ENCODE results near the gene OR51D1.

The OR51D1 gene

GRCh38 chr11:4636962-4637661, at the start of gene OR51D1:
TSS of gene OR51D1 (plus strand) at chr11:4637477. CDS start at chr11:4639791, 2,314 bp downstream.
- in situ Hi-C loops (cut with MboI; ENCODE audit: low sequenced_read_pairs) = no loop called here

- in situ Hi-C loops (cut with MboI; ENCODE audit: low sequenced_read_pairs) = no loop called here
Observed at GRCh38 chr11:4589017-4589416, 48.3 kb upstream of the OR51D1 start.

GRCh38 chr11:4593739-4594138, 43.5 kb upstream of the OR51D1 start, which contains the start of gene OR52I1:
TSS of gene OR52I1 (plus strand) at chr11:4594039. CDS start at chr11:4594039, 0 bp downstream.
- in situ Hi-C loops (cut with MboI; ENCODE audit: low sequenced_read_pairs) = no loop called here

- in situ Hi-C loops (cut with MboI; ENCODE audit: low sequenced_read_pairs) = no loop called here
Observed at GRCh38 chr11:4605057-4605456, 32.2 kb upstream of the OR51D1 start.

- in situ Hi-C loops (cut with MboI; ENCODE audit: low sequenced_read_pairs) = no loop called here
Observed at GRCh38 chr11:4606231-4607015, 30.9 kb upstream of the OR51D1 start.

- in situ Hi-C loops (cut with MboI; ENCODE audit: low sequenced_read_pairs) = no loop called here
Observed at GRCh38 chr11:4607096-4607495, 30.2 kb upstream of the OR51D1 start.

GRCh38 chr11:4607781-4608666, 29.3 kb upstream of the OR51D1 start, which contains the start of gene TRIM68:
TSS of gene TRIM68 (minus strand) at chr11:4608231. CDS start at chr11:4605504, 2,727 bp downstream.
- in situ Hi-C loops (cut with MboI; ENCODE audit: low sequenced_read_pairs) = no loop called here

- in situ Hi-C loops (cut with MboI; ENCODE audit: low sequenced_read_pairs) = no loop called here
Observed at GRCh38 chr11:4610258-4610935, 26.9 kb upstream of the OR51D1 start.

- in situ Hi-C loops (cut with MboI; ENCODE audit: low sequenced_read_pairs) = no loop called here
Observed at GRCh38 chr11:4611986-4612385, 25.3 kb upstream of the OR51D1 start.

- in situ Hi-C loops (cut with MboI; ENCODE audit: low sequenced_read_pairs) = no loop called here
Observed at GRCh38 chr11:4615856-4616444, 21.3 kb upstream of the OR51D1 start.

- in situ Hi-C loops (cut with MboI; ENCODE audit: low sequenced_read_pairs) = no loop called here
Observed at GRCh38 chr11:4619514-4619913, 17.8 kb upstream of the OR51D1 start.

GRCh38 chr11:4626207-4627099, 10.8 kb upstream of the OR51D1 start:
- in situ Hi-C loops (cut with MboI; ENCODE audit: low sequenced_read_pairs) = no loop called here

- in situ Hi-C loops (cut with MboI; ENCODE audit: low sequenced_read_pairs) = no loop called here
Observed at GRCh38 chr11:4636136-4636535, 1.1 kb upstream of the OR51D1 start.

- in situ Hi-C loops (cut with MboI; ENCODE audit: low sequenced_read_pairs) = no loop called here
Observed at GRCh38 chr11:4637662-4638047, 378 bp downstream of the OR51D1 start.

GRCh38 chr11:4639931-4640330, 2.7 kb downstream of the OR51D1 start:
- in situ Hi-C loops (cut with MboI; ENCODE audit: low sequenced_read_pairs) = no loop called here

GRCh38 chr11:4641501-4641900, 4.2 kb downstream of the OR51D1 start:
- in situ Hi-C loops (cut with MboI; ENCODE audit: low sequenced_read_pairs) = no loop called here

- in situ Hi-C loops (cut with MboI; ENCODE audit: low sequenced_read_pairs) = no loop called here
Observed at GRCh38 chr11:4642043-4642442, 4.8 kb downstream of the OR51D1 start.

GRCh38 chr11:4643076-4643475, 5.8 kb downstream of the OR51D1 start:
- in situ Hi-C loops (cut with MboI; ENCODE audit: low sequenced_read_pairs) = no loop called here

- in situ Hi-C loops (cut with MboI; ENCODE audit: low sequenced_read_pairs) = no loop called here
Observed at GRCh38 chr11:4643682-4644081, 6.4 kb downstream of the OR51D1 start, which contains the start of gene OR51E1. TSS of gene OR51E1 (plus strand) at chr11:4643982. CDS start at chr11:4652527, 8,545 bp downstream.
